ENCODE measurements around the gene MRPL46. TPM values are rescaled to one million over a fixed set of nuclear protein-coding genes. Genes with fewer than 3 reads are reported as not detected.
A peak's percentile ranks its signal among the peaks of the same experiment; 100 is the strongest.

The MRPL46 gene
- total and polyA plus RNA-seq, 9 of the 15 experiments (the other 6 are each of a cell fraction or from before 2014, with no cell fraction given), result 41.2 to 72.2 (median 49.8) TPM

GRCh38 chr15:88467935-88468528, 844 bp upstream of the MRPL46 start (continued):
- 0 out of 2 replicates have a peak, but pooled peaks have one; percentile 4 for TF ChIP-seq FOXK1 (CRISPR knock-in tag; IDR thresholded peaks at IDR 0.05; ENCODE audit: borderline replicate concordance)

- 43% methylated on average over 3 of the region's 4 CpGs for WGBS (ENCODE audit: insufficient coverage, low coverage, missing lambda C conversion rate)
- Histone ChIP-seq H3K4me1 (replicated peaks in 1 of 2; ENCODE audit: control insufficient read depth in 2 of 2, insufficient read depth in 2 of 2, low read length in 2 of 2) (peaks cover 5 to 15% of the 10 kb centered on the region in 2 experiments; a peak in 4 of 5 replicates), H3K9ac (ENCODE audit: insufficient read depth in 1 of 2, low read depth in 2 of 2, low read length in 2 of 2) (peak overlapping the region in 1 of 2 experiments; percentile 94; a peak in 2 of 4 replicates), H3K9me1 (ENCODE audit: control insufficient read depth, insufficient read depth, low read length) (no peaks in the 10 kb centered on the region), H3K36me3 (ENCODE audit: control insufficient read depth, insufficient read depth, low read length) (peaks cover 71% of the 10 kb centered on the region), H3K27me3 (ENCODE audit: control insufficient read depth in 2 of 2, insufficient read depth in 2 of 2, low read length in 2 of 2) (no peaks in the 10 kb centered on the region), H2AFZ (ENCODE audit: low read depth, low read length) (no peak overlapping the region), H3K27ac (ENCODE audit: extremely low read depth, low read depth, low read length) (peak overlapping the region; percentile 99; the same call in 2 of the 3 replicates), H3K4me2 (ENCODE audit: insufficient read depth, low read length) (peak overlapping the region; percentile 99), H3K9me3 (replicated peaks; ENCODE audit: control insufficient read depth, insufficient read depth, low read depth, low read length) (no peaks in the 10 kb centered on the region), H3K4me3 (peak overlapping the region; percentile 88), H3K79me2 (ENCODE audit: control insufficient read depth, insufficient read depth, low read length) (peaks cover 50% of the 10 kb centered on the region), H4K20me1 (replicated peaks; ENCODE audit: control insufficient read depth, insufficient read depth, low read length) (no peaks in the 10 kb centered on the region)
- intact Hi-C loops (cut with micrococcal nuclease) (no loop called here), in situ Hi-C loops (cut with MboI) (no loop called here)
- ChIA-PET POLR2A (interaction anchor here (0.7 to 2.2 kb wide), 3 partner anchors 10 to 273 kb away, joined by 3 to 7 read pairs (median 3); no protein-coding TSS in a partner anchor), CTCF (ENCODE audit: low intra/inter-chr PET ratio) (no interaction called here)
- ATAC-seq (peak; percentile 50), FAIRE-seq (peak; percentile 82), DNase-seq (ENCODE audit: extremely low read depth in 1 of 4, low spot score in 3 of 4) (peak in 3 of 4 experiments; percentile 27 to 73 (median 47))
- no TSS peak for BruUV-seq (replicated peaks)
- no peak for TF ChIP-seq MTF1 (CRISPR knock-in tag; IDR thresholded peaks at IDR 0.05; ENCODE audit: borderline replicate concordance)
- TF ChIP-seq CUX1 (CRISPR knock-in tag; IDR thresholded peaks at IDR 0.05), result no peak
- no peak for TF ChIP-seq KLF13 (tag; IDR thresholded peaks at IDR 0.05; ENCODE audit: borderline replicate concordance, low read depth)
Observed at GRCh38 chr15:88465633-88466224, 1.5 kb downstream of the MRPL46 start.

Measured in K562 (cell line).